Measurements from ENCODE around the gene TMEM60. TPM values are rescaled to one million over a fixed set of nuclear protein-coding genes. Genes with fewer than 3 reads are reported as not detected.
"Not testable (repeated sequence)": the region's sequence is repeated elsewhere in the genome, so short reads cannot be mapped to it uniquely, and the experiment has no call there.

TMEM60 gene
- total RNA-seq, 4 donors from 2014 or later: 10.9 to 14.0 (median 11.7) TPM

DNA sequence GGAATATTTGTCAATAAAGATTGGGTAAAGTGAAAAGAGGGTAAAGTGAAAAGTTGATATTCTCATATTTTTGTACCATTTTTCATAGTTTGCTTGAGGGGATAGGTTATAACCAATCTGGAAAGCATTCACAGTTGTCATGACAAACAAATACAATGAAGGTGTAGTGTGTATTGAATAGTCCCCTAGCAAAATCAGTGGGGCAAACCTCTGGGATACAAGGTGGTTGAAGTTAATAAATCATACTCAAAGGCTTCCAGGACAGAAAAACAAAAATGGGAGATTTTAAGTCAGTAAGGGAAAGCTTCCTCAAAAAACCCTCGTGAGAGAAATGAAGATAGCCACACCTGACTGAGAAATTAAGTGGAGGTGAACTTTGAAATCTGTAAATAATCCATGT lies 39.7 kb upstream of the TMEM60 start:
- intact Hi-C loops (cut with DNase I; ENCODE audit: low total_unique reads): no loop called here
- 72 to 84% methylated on average over 1 of the region's 1 CpG for WGBS, 2 donors
- no peak for DNase-seq (ENCODE audit: low spot score in 2 of 2)
- TF ChIP-seq POLR2A (IDR thresholded peaks at IDR 0.05) (no peak), CTCF (IDR thresholded peaks at IDR 0.05) (no peak)
- no peak overlapping the region for H3K4me3 ChIP-seq (ENCODE audit: low read depth, poor library complexity, severe bottlenecking)

DNA sequence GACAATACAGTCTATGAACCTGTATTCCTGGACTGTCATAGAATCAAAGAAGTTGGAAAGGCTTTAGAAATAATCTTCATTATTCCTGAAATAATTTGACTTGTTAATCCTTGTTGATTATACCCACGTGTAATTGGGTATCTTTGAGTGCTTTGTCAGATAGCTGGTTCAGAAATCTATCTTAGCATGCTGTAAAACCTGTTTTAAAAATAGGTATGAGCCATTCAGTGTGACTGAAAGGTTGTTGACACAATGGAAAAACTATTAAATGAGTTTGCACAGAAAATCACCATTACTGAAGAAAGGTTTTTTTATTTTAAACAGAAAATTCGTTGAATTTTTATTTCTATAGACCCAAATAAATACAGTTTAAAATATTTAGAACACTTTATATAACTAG lies 39.0 kb upstream of the TMEM60 start:
- intact Hi-C loops (cut with DNase I; ENCODE audit: low total_unique reads): no loop called here
- H3K4me3 ChIP-seq (ENCODE audit: low read depth, poor library complexity, severe bottlenecking): no peak overlapping the region
- TF ChIP-seq CTCF (IDR thresholded peaks at IDR 0.05): no peak
- no peak for TF ChIP-seq POLR2A (IDR thresholded peaks at IDR 0.05)
- DNase-seq (ENCODE audit: low spot score in 2 of 2): no peak
- WGBS, 2 donors: 42 to 45% methylated on average over 2 of the region's 2 CpGs

DNA sequence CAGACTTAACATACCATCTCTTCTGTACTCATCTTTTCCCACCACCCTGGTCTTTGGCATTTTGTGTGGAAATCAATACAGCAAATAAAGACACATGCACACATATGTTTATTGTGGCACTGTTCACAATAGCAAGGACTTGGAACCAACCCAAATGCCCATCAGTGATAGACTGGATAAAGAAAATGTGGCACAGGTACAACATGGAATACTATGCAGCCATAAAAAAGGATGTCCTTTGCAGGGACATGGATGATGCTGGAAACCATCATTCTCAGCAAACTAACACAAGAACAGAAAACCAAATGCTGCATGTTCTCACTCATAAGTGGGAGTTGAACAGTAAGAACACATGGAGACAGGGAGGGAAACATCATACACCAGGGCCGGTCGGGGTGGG lies 38.2 kb upstream of the TMEM60 start:
- WGBS, 2 donors: 95 to 97% methylated on average over 2 of the region's 2 CpGs
- DNase-seq (ENCODE audit: low spot score in 2 of 2); intact Hi-C loops (cut with DNase I; ENCODE audit: low total_unique reads); H3K4me3 ChIP-seq (ENCODE audit: low read depth, poor library complexity, severe bottlenecking): not testable (repeated sequence)

- H3K4me3 ChIP-seq (ENCODE audit: low read depth, poor library complexity, severe bottlenecking): no peak overlapping the region
- WGBS, 2 donors: 97 to 100% methylated on average over 1 of the region's 1 CpG
- intact Hi-C loops (cut with DNase I; ENCODE audit: low total_unique reads): no loop called here
- DNase-seq (ENCODE audit: low spot score in 2 of 2): no peak
- TF ChIP-seq CTCF (IDR thresholded peaks at IDR 0.05): no peak
- TF ChIP-seq POLR2A (IDR thresholded peaks at IDR 0.05): no peak
Observed at GRCh38 chr7:77833136-77833535, 34.9 kb upstream of the TMEM60 start.

DNA sequence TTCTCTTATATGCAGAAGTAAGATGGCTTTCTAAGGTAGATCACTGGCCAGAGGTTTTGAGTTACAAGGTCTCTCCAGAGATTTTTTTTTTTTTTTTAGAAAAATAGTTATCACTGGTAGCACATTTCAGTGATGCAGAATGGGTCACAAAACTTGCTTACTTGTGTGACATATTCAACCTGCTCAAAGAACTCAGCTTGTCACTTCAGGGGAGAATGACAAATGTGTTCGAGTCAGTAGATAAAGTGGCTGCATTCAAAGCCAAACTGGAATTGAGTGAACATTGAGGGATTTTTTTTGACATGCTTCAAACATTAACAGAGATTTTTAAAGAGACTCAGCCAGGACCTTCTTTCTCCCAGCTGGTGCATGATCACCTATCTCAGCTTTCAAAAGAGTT lies 33.7 kb upstream of the TMEM60 start:
- 72 to 82% methylated on average over 1 of the region's 1 CpG for WGBS, 2 donors
- TF ChIP-seq CTCF (IDR thresholded peaks at IDR 0.05): no peak
- no peak for TF ChIP-seq POLR2A (IDR thresholded peaks at IDR 0.05)
- no peak for DNase-seq (ENCODE audit: low spot score in 2 of 2)
- H3K4me3 ChIP-seq (ENCODE audit: low read depth, poor library complexity, severe bottlenecking): no peak overlapping the region
- intact Hi-C loops (cut with DNase I; ENCODE audit: low total_unique reads): no loop called here

DNA sequence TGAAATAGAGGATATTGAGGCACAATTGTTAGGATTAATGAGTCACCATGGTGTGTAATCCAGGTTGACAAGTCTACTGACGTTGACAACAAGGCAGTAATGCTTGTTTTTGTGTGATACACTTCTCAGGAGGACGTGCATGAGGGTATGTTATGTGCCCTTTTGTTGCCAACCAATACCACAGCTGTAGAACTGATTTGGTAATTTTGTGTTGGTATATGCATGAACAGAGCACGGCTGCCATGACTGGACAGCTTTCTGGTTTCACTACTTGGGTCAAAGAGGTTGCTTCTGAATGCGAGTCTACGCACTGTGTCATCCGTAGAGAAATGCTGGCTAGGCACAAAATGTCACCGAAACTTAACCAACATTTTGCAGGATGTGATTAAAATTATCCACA lies 33.2 kb upstream of the TMEM60 start:
- WGBS, 2 donors: 85 to 90% methylated on average over 7 of the region's 7 CpGs
- no peak overlapping the region for H3K4me3 ChIP-seq (ENCODE audit: low read depth, poor library complexity, severe bottlenecking)
- intact Hi-C loops (cut with DNase I; ENCODE audit: low total_unique reads): no loop called here
- no peak for DNase-seq (ENCODE audit: low spot score in 2 of 2)
- no peak for TF ChIP-seq POLR2A (IDR thresholded peaks at IDR 0.05)
- TF ChIP-seq CTCF (IDR thresholded peaks at IDR 0.05): no peak

Measured in lower leg skin (tissue), 4 donors.